ENCODE measurements around the gene TTLL4.

TTLL4 gene

GRCh38 chr2:218711550-218711929 is 905 bp downstream of the TTLL4 start:
- no peak for DNase-seq (ENCODE audit: low read depth in 3 of 3)

GRCh38 chr2:218713922-218714321 is 3.3 kb downstream of the TTLL4 start:
- DNase-seq (ENCODE audit: low read depth in 3 of 3): no peak

- no peak for DNase-seq (ENCODE audit: low read depth in 3 of 3)
Measured at GRCh38 chr2:218716070-218716469, 5.4 kb downstream of the TTLL4 start.

GRCh38 chr2:218717262-218717661 is 6.6 kb downstream of the TTLL4 start:
- DNase-seq (ENCODE audit: low read depth in 3 of 3): no peak

GRCh38 chr2:218718058-218718457 is 7.4 kb downstream of the TTLL4 start:
- no peak for DNase-seq (ENCODE audit: low read depth in 3 of 3)

- DNase-seq (ENCODE audit: low read depth in 3 of 3): no peak
Measured at GRCh38 chr2:218719457-218719856, 8.8 kb downstream of the TTLL4 start.

GRCh38 chr2:218720048-218721041 is 9.7 kb downstream of the TTLL4 start:
- no peak for DNase-seq (ENCODE audit: low read depth in 3 of 3)

GRCh38 chr2:218721488-218721887 is 10.9 kb downstream of the TTLL4 start:
- DNase-seq (ENCODE audit: low read depth in 3 of 3): no peak

GRCh38 chr2:218721934-218722333 is 11.3 kb downstream of the TTLL4 start:
- DNase-seq (ENCODE audit: low read depth in 3 of 3): no peak

- no peak for DNase-seq (ENCODE audit: low read depth in 3 of 3)
Measured at GRCh38 chr2:218722419-218722818, 11.8 kb downstream of the TTLL4 start.

- no peak for DNase-seq (ENCODE audit: low read depth in 3 of 3)
Measured at GRCh38 chr2:218722876-218723785, 12.5 kb downstream of the TTLL4 start.

- DNase-seq (ENCODE audit: low read depth in 3 of 3): no peak
Measured at GRCh38 chr2:218726004-218726574, 15.5 kb downstream of the TTLL4 start.

- no peak for DNase-seq (ENCODE audit: low read depth in 3 of 3)
Measured at GRCh38 chr2:218727502-218728165, 17.0 kb downstream of the TTLL4 start.

GRCh38 chr2:218729640-218730039 is 19.0 kb downstream of the TTLL4 start:
- DNase-seq (ENCODE audit: low read depth in 3 of 3): no peak

GRCh38 chr2:218732052-218732760 is 21.6 kb downstream of the TTLL4 start:
- DNase-seq (ENCODE audit: low read depth in 3 of 3): no peak

- DNase-seq (ENCODE audit: low read depth in 3 of 3): no peak
Measured at GRCh38 chr2:218732761-218733158, 22.1 kb downstream of the TTLL4 start.

GRCh38 chr2:218733171-218734021 is 22.8 kb downstream of the TTLL4 start:
- DNase-seq (ENCODE audit: low read depth in 3 of 3): no peak

- no peak for DNase-seq (ENCODE audit: low read depth in 3 of 3)
Measured at GRCh38 chr2:218734190-218734975, 23.7 kb downstream of the TTLL4 start.

- DNase-seq (ENCODE audit: low read depth in 3 of 3): no peak
Measured at GRCh38 chr2:218736531-218736930, 25.9 kb downstream of the TTLL4 start.

Data from stimulated activated CD4-positive, alpha-beta T cell treated with anti-CD3 and anti-CD28 coated beads, TNF-alpha, amount 100 ng/mL, for 24 hours (primary cell).